BLaER1 (cell line): Measurements from ENCODE around the gene PDE4B.
"Not testable (repeated sequence)": the region's sequence is repeated elsewhere in the genome, so short reads cannot be mapped to it uniquely, and the experiment has no call there.

Experiments
- H3K27ac ChIP-seq: shearing (Covaris generic); formaldehyde crosslinking; 2 replicates; pipeline ENCODE4 v1.8.1; 2022
- H3K27me3 ChIP-seq: shearing (Covaris generic); formaldehyde crosslinking; 2 replicates; pipeline ENCODE4 v1.8.1; 2022
- H3K36me3 ChIP-seq: shearing (Covaris generic); formaldehyde crosslinking; 2 replicates; pipeline ENCODE4 v1.8.1; 2022
- H3K4me1 ChIP-seq: shearing (Covaris generic); formaldehyde crosslinking; 2 replicates; pipeline ENCODE4 v1.8.1; 2022
- H3K4me2 ChIP-seq: shearing (Covaris generic); formaldehyde crosslinking; 2 replicates; pipeline ENCODE4 v1.8.1; 2022
- H3K4me3 ChIP-seq: shearing (Covaris generic); formaldehyde crosslinking; 2 replicates; pipeline ENCODE4 v1.8.1; 2022
- H3K9ac ChIP-seq: shearing (Covaris generic); formaldehyde crosslinking; 2 replicates; pipeline ENCODE4 v1.8.1; 2022
- H3K9me3 ChIP-seq: shearing (Covaris generic); formaldehyde crosslinking; 2 replicates; pipeline ENCODE4 v1.8.1; 2022
- H4K20me1 ChIP-seq: shearing (Covaris generic); formaldehyde crosslinking; 2 replicates; pipeline ENCODE4 v1.8.1; 2022
- Cebpa-rat ChIP-seq: shearing (Covaris generic); IDR thresholded peaks from 2 replicates; pipeline ENCODE4 v1.8.1; 2022

Gene PDE4B

DNA sequence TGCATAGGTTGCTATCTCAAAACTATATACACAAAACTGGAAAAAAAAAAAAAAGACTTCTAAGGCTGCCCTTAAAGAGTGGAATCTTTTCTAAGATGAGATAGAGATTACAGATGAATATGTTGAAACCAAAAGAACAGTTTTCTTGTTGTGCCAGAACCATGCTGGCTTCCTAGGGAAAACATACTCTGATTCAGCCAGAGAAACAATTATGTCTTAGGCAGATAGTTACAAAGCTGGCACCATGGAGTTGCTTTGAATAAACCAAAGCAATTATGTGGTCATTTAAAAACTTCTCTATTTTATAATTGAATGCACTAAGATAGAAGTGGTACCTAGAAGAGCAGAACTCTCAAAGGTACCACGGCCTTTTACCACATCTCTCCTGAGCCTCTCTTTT, 341.3 kb downstream of the PDE4B start:
- Histone ChIP-seq H3K4me1 (no peaks in the 10 kb centered on the region), H4K20me1 (no peaks in the 10 kb centered on the region), H3K9me3 (peaks cover 17% of the 10 kb centered on the region), H3K9ac (no peak overlapping the region), H3K36me3 (no peaks in the 10 kb centered on the region), H3K4me3 (no peak overlapping the region), H3K4me2 (no peak overlapping the region), H3K27ac (no peak overlapping the region), H3K27me3 (peaks cover 38% of the 10 kb centered on the region)
- TF ChIP-seq Cebpa-rat = no peak

- TF ChIP-seq Cebpa-rat = no peak
- Histone ChIP-seq H3K27ac (no peak overlapping the region), H3K9me3 (peaks cover 7% of the 10 kb centered on the region), H3K4me3 (no peak overlapping the region), H3K4me1 (no peaks in the 10 kb centered on the region), H3K4me2 (no peak overlapping the region), H3K9ac (no peak overlapping the region), H4K20me1 (no peaks in the 10 kb centered on the region), H3K36me3 (no peaks in the 10 kb centered on the region), H3K27me3 (peaks cover 33% of the 10 kb centered on the region)
Observed at GRCh38 chr1:66135161-66135560, 342.5 kb downstream of the PDE4B start.

GRCh38 chr1:66136423-66136822, 343.7 kb downstream of the PDE4B start:
- H4K20me1 ChIP-seq, H3K27ac ChIP-seq, H3K4me3 ChIP-seq, H3K36me3 ChIP-seq, H3K4me1 ChIP-seq, H3K9ac ChIP-seq, H3K4me2 ChIP-seq, H3K9me3 ChIP-seq: not testable (repeated sequence)
- peaks cover 23% of the 10 kb centered on the region for H3K27me3 ChIP-seq

DNA sequence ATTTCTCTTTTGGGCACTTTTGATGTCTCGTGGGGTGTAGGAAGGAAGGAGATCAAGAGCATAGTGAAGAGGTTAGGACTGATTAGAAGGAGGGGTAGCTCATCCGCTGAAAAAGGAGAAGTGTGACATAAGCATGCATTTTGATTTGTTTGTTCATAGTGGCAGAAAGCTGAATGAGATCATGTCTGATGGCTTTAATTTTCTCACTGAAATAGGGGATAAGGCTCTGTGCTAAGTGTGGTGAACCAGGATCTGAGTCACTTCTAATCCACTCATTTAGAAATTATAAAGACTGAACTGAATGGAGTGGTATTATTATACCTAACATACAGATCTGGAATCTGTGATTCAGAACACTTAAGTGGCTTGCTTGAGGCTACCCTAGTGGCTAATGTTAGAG, 344.5 kb downstream of the PDE4B start:
- no peak for TF ChIP-seq Cebpa-rat
- Histone ChIP-seq H4K20me1 (no peaks in the 10 kb centered on the region), H3K4me2 (no peak overlapping the region), H3K4me1 (no peaks in the 10 kb centered on the region), H3K27ac (no peak overlapping the region), H3K9ac (no peak overlapping the region), H3K27me3 (peaks cover 16% of the 10 kb centered on the region), H3K9me3 (no peaks in the 10 kb centered on the region), H3K36me3 (no peaks in the 10 kb centered on the region), H3K4me3 (no peak overlapping the region)

DNA sequence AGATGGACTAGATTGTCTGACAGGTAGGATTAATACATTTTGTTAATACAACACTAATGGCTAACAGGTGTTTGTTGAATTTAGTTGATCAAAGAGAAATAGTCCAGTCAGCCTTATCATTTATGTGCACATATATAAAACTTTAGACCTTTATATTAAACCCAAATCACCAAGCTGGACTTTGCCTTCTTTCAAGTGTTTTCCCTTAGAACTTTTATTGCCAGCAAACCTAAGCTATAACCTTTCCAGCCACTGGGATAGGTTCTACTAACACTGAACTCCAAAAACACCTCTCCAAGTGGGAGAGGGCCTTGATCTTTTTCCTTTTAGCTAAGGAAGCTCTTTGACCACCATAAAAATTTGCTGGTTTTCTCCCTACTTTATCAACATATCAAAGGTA, 345.9 kb downstream of the PDE4B start:
- Histone ChIP-seq H4K20me1 (no peaks in the 10 kb centered on the region), H3K4me3 (no peak overlapping the region), H3K36me3 (no peaks in the 10 kb centered on the region), H3K9me3 (no peaks in the 10 kb centered on the region), H3K4me1 (no peaks in the 10 kb centered on the region), H3K9ac (no peak overlapping the region), H3K4me2 (no peak overlapping the region), H3K27me3 (peaks cover 2% of the 10 kb centered on the region), H3K27ac (no peak overlapping the region)
- TF ChIP-seq Cebpa-rat = no peak

GRCh38 chr1:66140072-66140471, 347.4 kb downstream of the PDE4B start:
- TF ChIP-seq Cebpa-rat = no peak
- no peaks in the 10 kb centered on the region for H4K20me1 ChIP-seq
- no peaks in the 10 kb centered on the region for H3K36me3 ChIP-seq
- H3K4me2 ChIP-seq = no peak overlapping the region
- no peaks in the 10 kb centered on the region for H3K9me3 ChIP-seq
- no peak overlapping the region for H3K9ac ChIP-seq
- no peaks in the 10 kb centered on the region for H3K27me3 ChIP-seq
- H3K4me3 ChIP-seq = no peak overlapping the region
- H3K4me1 ChIP-seq = no peaks in the 10 kb centered on the region
- no peak overlapping the region for H3K27ac ChIP-seq

- no peak for TF ChIP-seq Cebpa-rat
- Histone ChIP-seq H3K36me3 (no peaks in the 10 kb centered on the region), H3K27me3 (no peaks in the 10 kb centered on the region), H3K4me2 (no peak overlapping the region), H3K27ac (no peak overlapping the region), H4K20me1 (no peaks in the 10 kb centered on the region), H3K4me1 (no peaks in the 10 kb centered on the region), H3K9me3 (no peaks in the 10 kb centered on the region), H3K9ac (no peak overlapping the region), H3K4me3 (no peak overlapping the region)
Observed at GRCh38 chr1:66143651-66144050, 351.0 kb downstream of the PDE4B start.

DNA sequence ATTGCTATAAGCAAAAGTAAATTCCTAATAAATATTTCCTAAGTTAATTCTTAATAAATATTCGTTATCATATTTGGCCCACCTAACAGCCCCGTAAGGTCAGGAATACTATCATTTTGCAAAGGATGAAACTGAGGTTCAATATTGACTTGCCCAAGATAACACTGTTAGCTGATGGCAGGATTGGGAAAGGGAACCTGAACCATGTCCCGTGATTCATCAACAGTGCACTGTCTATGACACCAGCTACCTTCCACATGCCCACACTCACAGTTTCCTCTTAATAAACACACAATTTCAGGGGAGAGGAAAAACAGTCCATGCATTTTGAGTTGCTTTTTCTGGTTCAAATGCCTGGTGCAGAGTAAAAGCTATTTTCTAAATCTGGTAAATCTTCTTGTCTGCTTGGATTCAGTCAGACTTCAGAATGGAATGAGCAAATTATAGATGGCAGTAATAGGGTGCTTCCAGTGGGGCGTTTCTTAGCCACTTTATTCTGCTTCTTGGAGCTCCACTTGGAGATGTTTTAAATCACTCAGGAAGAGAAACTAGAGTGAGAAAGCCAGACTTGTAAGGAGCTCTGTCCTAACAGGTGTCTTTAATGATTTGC, 354.6 kb downstream of the PDE4B start:
- Histone ChIP-seq H3K9me3 (no peaks in the 10 kb centered on the region), H3K27ac (no peak overlapping the region), H3K4me3 (no peak overlapping the region), H3K27me3 (no peaks in the 10 kb centered on the region), H3K4me1 (no peaks in the 10 kb centered on the region), H3K4me2 (no peak overlapping the region), H4K20me1 (no peaks in the 10 kb centered on the region), H3K36me3 (no peaks in the 10 kb centered on the region), H3K9ac (no peak overlapping the region)
- TF ChIP-seq Cebpa-rat = no peak

GRCh38 chr1:66152034-66152433, 359.3 kb downstream of the PDE4B start:
- no peak for TF ChIP-seq Cebpa-rat
- Histone ChIP-seq H3K9me3 (no peaks in the 10 kb centered on the region), H3K36me3 (no peaks in the 10 kb centered on the region), H3K27me3 (no peaks in the 10 kb centered on the region), H3K27ac (no peak overlapping the region), H3K9ac (no peak overlapping the region), H3K4me2 (no peak overlapping the region), H3K4me1 (no peaks in the 10 kb centered on the region), H4K20me1 (no peaks in the 10 kb centered on the region), H3K4me3 (no peak overlapping the region)

DNA sequence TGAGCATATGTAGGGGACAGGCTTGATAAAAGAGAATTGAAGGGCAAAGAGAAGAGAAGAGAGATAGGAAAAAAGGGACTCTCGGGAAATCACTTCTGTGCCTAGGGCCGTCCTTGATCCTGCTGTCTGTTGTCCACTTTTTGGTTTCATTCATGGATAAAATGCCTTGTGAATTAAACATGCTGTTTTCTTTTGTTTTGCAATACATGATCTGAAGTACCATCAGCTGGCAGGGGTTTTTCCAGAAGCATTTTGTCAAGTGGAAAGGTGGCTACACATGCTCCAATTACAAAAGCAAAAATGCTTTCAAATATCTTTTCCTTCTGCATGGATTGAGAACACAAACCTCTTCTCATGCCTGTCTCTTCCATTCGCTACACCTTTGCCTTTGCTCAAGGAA, 361.7 kb downstream of the PDE4B start:
- Histone ChIP-seq H3K4me3 (no peak overlapping the region), H3K9me3 (no peaks in the 10 kb centered on the region), H3K9ac (no peak overlapping the region), H4K20me1 (no peaks in the 10 kb centered on the region), H3K27ac (no peak overlapping the region), H3K36me3 (no peaks in the 10 kb centered on the region), H3K4me2 (no peak overlapping the region), H3K4me1 (no peaks in the 10 kb centered on the region), H3K27me3 (no peaks in the 10 kb centered on the region)
- TF ChIP-seq Cebpa-rat = no peak

- no peak for TF ChIP-seq Cebpa-rat
- no peaks in the 10 kb centered on the region for H3K27me3 ChIP-seq
Observed at GRCh38 chr1:66156144-66156543, 363.4 kb downstream of the PDE4B start.

More at GRCh38 chr1:66156144-66156543, 363.4 kb downstream of the PDE4B start:
- Histone ChIP-seq H3K9ac (no peak overlapping the region), H3K36me3 (no peaks in the 10 kb centered on the region), H3K9me3 (no peaks in the 10 kb centered on the region), H4K20me1 (no peaks in the 10 kb centered on the region), H3K4me1 (no peaks in the 10 kb centered on the region), H3K4me2 (no peak overlapping the region), H3K4me3 (no peak overlapping the region), H3K27ac (no peak overlapping the region)
